ENCODE results near the gene CD86. TPM values are rescaled to one million over a fixed set of nuclear protein-coding genes. Genes with fewer than 3 reads are reported as not detected.

The CD86 gene
- total RNA-seq, 1 experiment from 2014 or later, result not detected

GRCh38 chr3:122052968-122053367 is 2.2 kb upstream of the CD86 start:
- RAD21 ChIA-PET (ENCODE audit: low non-redundant PET in 1 of 2, low total read pairs in 2 of 2, uncharacterized antibody in 2 of 2, unreplicated experiment in 2 of 2), result no interaction called here
- Histone ChIP-seq H2AFZ (ENCODE audit: low read depth, low read length, poor library complexity, severe bottlenecking) (no peak overlapping the region), H3K9ac (ENCODE audit: low read length) (no peak overlapping the region), H3K9me3 (ENCODE audit: control insufficient read depth in 1 of 2, insufficient read depth in 1 of 2, low read depth in 1 of 2, low read length in 2 of 2) (no peaks in the 10 kb centered on the region), H3K36me3 (ENCODE audit: control insufficient read depth in 1 of 2, insufficient read depth in 2 of 2, low read length in 2 of 2) (no peaks in the 10 kb centered on the region), H3K4me2 (ENCODE audit: low read length) (no peak overlapping the region), H3K9me2 (ENCODE audit: insufficient read depth) (peaks cover 2% of the 10 kb centered on the region; the same call in 1 of the 2 replicates), H3K27me3 (ENCODE audit: insufficient read depth, low read length) (no peaks in the 10 kb centered on the region), H3K27ac (ENCODE audit: low read depth, low read length) (no peak overlapping the region), H3K4me3 (replicated peaks in 1 of 2; ENCODE audit: low read depth in 1 of 2, low read length in 2 of 2) (no peak overlapping the region), H3K4me1 (ENCODE audit: control insufficient read depth in 1 of 2, insufficient read depth in 2 of 2, low read length in 2 of 2) (no peaks in the 10 kb centered on the region), H4K20me1 (ENCODE audit: insufficient read depth) (no peaks in the 10 kb centered on the region), H3K79me2 (ENCODE audit: insufficient read depth, low read length) (no peaks in the 10 kb centered on the region)
- intact Hi-C loops (cut with micrococcal nuclease), result no loop called here
- ATAC-seq, result no peak
- TF ChIP-seq JUND (IDR thresholded peaks at IDR 0.05) (no peak), ZNF274 (IDR thresholded peaks at IDR 0.05; ENCODE audit: low read depth, low read length) (no peak), MAX (IDR thresholded peaks at IDR 0.05) (no peak), ZBTB33 (IDR thresholded peaks at IDR 0.05; ENCODE audit: extremely low read depth, insufficient replicate concordance, low read length) (no peak), SIN3A (IDR thresholded peaks at IDR 0.05; ENCODE audit: low read depth) (no peak), ZFX (IDR thresholded peaks at IDR 0.05) (no peak), SRF (IDR thresholded peaks at IDR 0.05; ENCODE audit: low read depth) (no peak), CTCF (IDR thresholded peaks at IDR 0.05 in 2 of 3, conservative IDR thresholded peaks at IDR 0.05 in 1 of 3; ENCODE audit: borderline replicate concordance in 1 of 3, insufficient read depth in 1 of 3, low read depth in 2 of 3, low read length in 2 of 3) (no peak), ELF1 (IDR thresholded peaks at IDR 0.05; ENCODE audit: borderline replicate concordance, low read depth) (no peak), RAD21 (IDR thresholded peaks at IDR 0.05; ENCODE audit: low read depth) (no peak), CEBPB (IDR thresholded peaks at IDR 0.05; ENCODE audit: low read depth) (no peak), EZH2 (IDR thresholded peaks at IDR 0.05) (no peak), ATF3 (IDR thresholded peaks at IDR 0.05) (no peak), POLR2A (IDR thresholded peaks at IDR 0.05; ENCODE audit: borderline replicate concordance, extremely low read depth, insufficient read depth, insufficient read length) (no peak), TCF7L2 (IDR thresholded peaks at IDR 0.05; ENCODE audit: borderline replicate concordance, extremely low read depth, insufficient read depth, insufficient read length) (no peak), FOSL1 (IDR thresholded peaks at IDR 0.05; ENCODE audit: low read depth) (no peak)
- TF ChIP-seq, protein P1, sequence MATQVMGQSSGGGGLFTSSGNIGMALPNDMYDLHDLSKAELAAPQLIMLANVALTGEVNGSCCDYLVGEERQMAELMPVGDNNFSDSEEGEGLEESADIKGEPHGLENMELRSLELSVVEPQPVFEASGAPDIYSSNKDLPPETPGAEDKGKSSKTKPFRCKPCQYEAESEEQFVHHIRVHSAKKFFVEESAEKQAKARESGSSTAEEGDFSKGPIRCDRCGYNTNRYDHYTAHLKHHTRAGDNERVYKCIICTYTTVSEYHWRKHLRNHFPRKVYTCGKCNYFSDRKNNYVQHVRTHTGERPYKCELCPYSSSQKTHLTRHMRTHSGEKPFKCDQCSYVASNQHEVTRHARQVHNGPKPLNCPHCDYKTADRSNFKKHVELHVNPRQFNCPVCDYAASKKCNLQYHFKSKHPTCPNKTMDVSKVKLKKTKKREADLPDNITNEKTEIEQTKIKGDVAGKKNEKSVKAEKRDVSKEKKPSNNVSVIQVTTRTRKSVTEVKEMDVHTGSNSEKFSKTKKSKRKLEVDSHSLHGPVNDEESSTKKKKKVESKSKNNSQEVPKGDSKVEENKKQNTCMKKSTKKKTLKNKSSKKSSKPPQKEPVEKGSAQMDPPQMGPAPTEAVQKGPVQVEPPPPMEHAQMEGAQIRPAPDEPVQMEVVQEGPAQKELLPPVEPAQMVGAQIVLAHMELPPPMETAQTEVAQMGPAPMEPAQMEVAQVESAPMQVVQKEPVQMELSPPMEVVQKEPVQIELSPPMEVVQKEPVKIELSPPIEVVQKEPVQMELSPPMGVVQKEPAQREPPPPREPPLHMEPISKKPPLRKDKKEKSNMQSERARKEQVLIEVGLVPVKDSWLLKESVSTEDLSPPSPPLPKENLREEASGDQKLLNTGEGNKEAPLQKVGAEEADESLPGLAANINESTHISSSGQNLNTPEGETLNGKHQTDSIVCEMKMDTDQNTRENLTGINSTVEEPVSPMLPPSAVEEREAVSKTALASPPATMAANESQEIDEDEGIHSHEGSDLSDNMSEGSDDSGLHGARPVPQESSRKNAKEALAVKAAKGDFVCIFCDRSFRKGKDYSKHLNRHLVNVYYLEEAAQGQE (IDR thresholded peaks at IDR 0.05; ENCODE audit: low read depth), result no peak
- DNase-seq (ENCODE audit: low read depth, low spot score), result no peak
- POLR2A ChIA-PET, result no interaction called here
- CTCF ChIA-PET, result no interaction called here
- BruUV-seq (replicated peaks), result no TSS peak

All from HCT116 (cell line).